WERI-Rb-1 (cell line): Measurements from ENCODE around the gene ZNF536.

Source experiments
- DNase-seq: peaks from one replicate; pipeline ENCODE4 v3.0.0-alpha.2; 2020
- H3K27ac ChIP-seq: fragments of 250-450 bp; sonication (Bioruptor Pico); 2 replicates; pipeline ENCODE4 v1.5.1; 2020; ENCODE audit warnings: mild to moderate bottlenecking, moderate library complexity
- H3K27me3 ChIP-seq: fragments of 250-450 bp; sonication (Bioruptor Pico); 2 replicates; pipeline ENCODE4 v1.5.1; 2021; ENCODE audit warnings: mild to moderate bottlenecking, low read depth, moderate library complexity; ENCODE audit not compliant: insufficient read depth, severe bottlenecking
- H3K36me3 ChIP-seq: fragments of 250-450 bp; sonication (Bioruptor Pico); 2 replicates; pipeline ENCODE4 v1.5.1; 2020; ENCODE audit warnings: mild to moderate bottlenecking, moderate library complexity
- H3K4me3 ChIP-seq: 2 replicates; pipeline ENCODE4 v1.5.1; 2011; ENCODE audit warnings: low read depth, mild to moderate bottlenecking, control low read depth, low read length
- H3K9me3 ChIP-seq: fragments of 250-450 bp; sonication (Bioruptor Pico); 2 replicates; pipeline ENCODE4 v1.5.1; 2021; ENCODE audit warnings: mild to moderate bottlenecking, moderate library complexity; ENCODE audit not compliant: severe bottlenecking
- CTCF ChIP-seq: IDR thresholded peaks from 2 replicates; pipeline ENCODE4 v1.5.1; 2011; ENCODE audit warnings: low read depth, mild to moderate bottlenecking, control low read depth, inconsistent platforms, low read length

The ZNF536 gene

GRCh38 chr19:30367421-30367820 lies 4.8 kb upstream of the ZNF536 start:
- Histone ChIP-seq H3K36me3 (no peaks in the 10 kb centered on the region), H3K9me3 (no peaks in the 10 kb centered on the region), H3K27me3 (no peaks in the 10 kb centered on the region), H3K4me3 (no peak overlapping the region), H3K27ac (no peak overlapping the region)
- TF ChIP-seq CTCF, result no peak
- DNase-seq, result no peak

GRCh38 chr19:30369833-30370232 lies 2.4 kb upstream of the ZNF536 start:
- no peak overlapping the region for H3K4me3 ChIP-seq
- no peaks in the 10 kb centered on the region for H3K27me3 ChIP-seq
- no peaks in the 10 kb centered on the region for H3K9me3 ChIP-seq
- no peaks in the 10 kb centered on the region for H3K36me3 ChIP-seq
- H3K27ac ChIP-seq, result no peak overlapping the region
- TF ChIP-seq CTCF, result no peak
- DNase-seq, result no peak

- Histone ChIP-seq H3K36me3 (no peaks in the 10 kb centered on the region), H3K4me3 (no peak overlapping the region), H3K27ac (no peak overlapping the region), H3K9me3 (no peaks in the 10 kb centered on the region), H3K27me3 (no peaks in the 10 kb centered on the region)
- TF ChIP-seq CTCF, result no peak
- no peak for DNase-seq
These were observed 885 bp upstream of the ZNF536 start for GRCh38 chr19:30371161-30371836.

- DNase-seq, result no peak
- Histone ChIP-seq H3K27me3 (no peaks in the 10 kb centered on the region), H3K27ac (no peak overlapping the region), H3K9me3 (no peaks in the 10 kb centered on the region), H3K4me3 (no peak overlapping the region), H3K36me3 (no peaks in the 10 kb centered on the region)
- no peak for TF ChIP-seq CTCF
These were observed 1.4 kb downstream of the ZNF536 start for GRCh38 chr19:30373593-30373992.

GRCh38 chr19:30374539-30374864 lies 2.3 kb downstream of the ZNF536 start:
- no peaks in the 10 kb centered on the region for H3K27me3 ChIP-seq
- no peak for DNase-seq
- H3K4me3 ChIP-seq, result peak overlapping the region; percentile 56
- no peaks in the 10 kb centered on the region for H3K9me3 ChIP-seq
- no peak for TF ChIP-seq CTCF
- no peaks in the 10 kb centered on the region for H3K36me3 ChIP-seq
- H3K27ac ChIP-seq, result peak overlapping the region; percentile 55
